K562 (cell line): ENCODE measurements around the gene DNAJB6. TPM values are rescaled to one million over a fixed set of nuclear protein-coding genes. Genes with fewer than 3 reads are reported as not detected.

Experiments used
- ADNP ChIP-seq: fragments of 200-800 bp; sonication (Bioruptor generic); IDR thresholded peaks from 2 replicates; pipeline ENCODE4 v1.6.1; 2016; ENCODE audit warnings: missing genetic modification characterization, missing compliant biosample characterization
- DACH1 ChIP-seq: fragments of 450-650 bp; IDR thresholded peaks from 2 replicates; pipeline ENCODE4 v1.6.1; 2018; ENCODE audit not compliant: partially characterized antibody
- GATAD2A ChIP-seq: fragments of 450-650 bp; IDR thresholded peaks from 2 replicates; pipeline ENCODE4 v1.6.1; 2017
- HMG20B ChIP-seq: fragments of 250-450 bp; sonication (Bioruptor Pico); IDR thresholded peaks from 2 replicates; pipeline ENCODE4 v1.5.0; 2021; ENCODE audit warnings: mild to moderate bottlenecking
- HNRNPUL1 ChIP-seq: fragments of 200-400 bp; formaldehyde crosslinking; IDR thresholded peaks from 2 replicates; pipeline ENCODE4 v1.6.1; 2017; ENCODE audit warnings: low read length
- KAT8 ChIP-seq: fragments of 450-650 bp; IDR thresholded peaks from 2 replicates; pipeline ENCODE4 v1.6.1; 2016; ENCODE audit warnings: low read depth, mild to moderate bottlenecking
- L3MBTL2 ChIP-seq: fragments of 450-650 bp; IDR thresholded peaks from 2 replicates; pipeline ENCODE4 v1.6.1; 2016; ENCODE audit warnings: mild to moderate bottlenecking, moderate library complexity
- NR2C2 ChIP-seq, 2 experiments: fragments of 200-800 bp in 1 of 2; sonication (Bioruptor generic) in 1 of 2; sonication (generic) in 1 of 2; formaldehyde crosslinking in 1 of 2; IDR thresholded peaks; 2 replicates each; pipeline versions ENCODE4 v1.6.1 to v1.8.0; 2016 to 2022; ENCODE audit warnings: mild to moderate bottlenecking in 1 of 2, missing compliant biosample characterization in 1 of 2, missing genetic modification characterization in 1 of 2, missing genetic modification reagents in 1 of 2
- POLR2H ChIP-seq: IDR thresholded peaks from 2 replicates; pipeline ENCODE4 v1.6.1; 2016; ENCODE audit warnings: missing genetic modification characterization, low read depth, mild to moderate bottlenecking, control low read depth, missing compliant biosample characterization, moderate library complexity
- PRMT5 ChIP-seq: sonication (generic); formaldehyde crosslinking; IDR thresholded peaks from 2 replicates; pipeline ENCODE4 v1.5.0; 2020; ENCODE audit warnings: missing genetic modification reagents
- RFX7 ChIP-seq: fragments of 250-450 bp; sonication (Bioruptor Pico); IDR thresholded peaks from 2 replicates; pipeline ENCODE4 v1.5.1; 2021; ENCODE audit warnings: mild to moderate bottlenecking
- TEAD1 ChIP-seq, 2 experiments: fragments of 450-650 bp in 1 of 2; sonication (generic) in 1 of 2; formaldehyde crosslinking; IDR thresholded peaks; 2 replicates each; pipeline versions ENCODE4 v1.4.0 to v1.8.0; 2020 to 2022; ENCODE audit warnings: mild to moderate bottlenecking in 2 of 2, missing genetic modification reagents in 1 of 2
- THRA ChIP-seq: fragments of 450-650 bp; IDR thresholded peaks from 2 replicates; pipeline ENCODE4 v1.6.1; 2017; ENCODE audit warnings: mild to moderate bottlenecking, moderate library complexity
- ZFP30 ChIP-seq: fragments of 250-450 bp; sonication (Bioruptor Pico); IDR thresholded peaks from 2 replicates; pipeline ENCODE4 v1.8.0; 2022; ENCODE audit warnings: moderate library complexity, mild to moderate bottlenecking, inconsistent platforms, borderline replicate concordance
- ZKSCAN8 ChIP-seq: fragments of 200-800 bp; sonication (Bioruptor generic); IDR thresholded peaks from 2 replicates; pipeline ENCODE4 v1.6.1; 2016; ENCODE audit warnings: missing genetic modification characterization, missing compliant biosample characterization
- ZNF121 ChIP-seq: sonication (generic); formaldehyde crosslinking; conservative IDR thresholded peaks from 2 replicates; pipeline ENCODE4 v1.8.0; 2022; ENCODE audit warnings: missing genetic modification reagents
- ZNF316 ChIP-seq: fragments of 450-650 bp; IDR thresholded peaks from 2 replicates; pipeline ENCODE4 v1.6.1; 2016
- ZNF384 ChIP-seq: IDR thresholded peaks from 2 replicates; pipeline ENCODE4 v1.6.1; 2012; ENCODE audit warnings: low read depth, low read length, improper control_type of control experiment
- polyA plus RNA-seq, 8 experiments: library from polyadenylated mRNA; depleted of rRNA in 4 of 8; stranded (reverse) in 5 of 8; unstranded in 3 of 8; fragments of >200 nt; fragmentation: Nextera tagmentation in 2 of 8; fragmentation: Illumina TruSeq in 1 of 8; extraction: Ambion mirVana in 2 of 8; extraction: Trizol in 1 of 8; gene quantifications; 2 replicates each; pipeline versions ENCODE4 v1.2.1 to v1.2.3, GENCODE V29; 2011 to 2014; ENCODE audit warnings: inconsistent platforms in 1 of 8, missing spikeins in 1 of 8
- total RNA-seq, 7 experiments: library from RNA; depleted of rRNA in 6 of 7; stranded (reverse); fragments of >200 nt in 6 of 7; fragmentation: Illumina TruSeq in 2 of 7; extraction: Trizol in 2 of 7; gene quantifications; 2 replicates each; pipeline versions ENCODE4 v1.2.1 to v1.2.3, GENCODE V29; 2011 to 2021; ENCODE audit warnings: low replicate concordance in 1 of 7
- TF ChIP-seq, protein P1 (sequence below): fragments of 450-650 bp; IDR thresholded peaks from 2 replicates; pipeline ENCODE4 v1.6.1; 2018; ENCODE audit warnings: mild to moderate bottlenecking, low read depth; ENCODE audit not compliant: partially characterized antibody
- TF ChIP-seq, protein P2 (sequence below): fragments of 450-650 bp; IDR thresholded peaks from 2 replicates; pipeline ENCODE4 v1.7.1; 2018; ENCODE audit warnings: mild to moderate bottlenecking, low read depth; ENCODE audit not compliant: partially characterized antibody

Gene DNAJB6
- total and polyA plus RNA-seq, 9 of the 15 experiments (the other 6 are each of a cell fraction or from before 2014, with no cell fraction given): 84.5 to 158 (median 135) TPM

- TF ChIP-seq, protein P1, sequence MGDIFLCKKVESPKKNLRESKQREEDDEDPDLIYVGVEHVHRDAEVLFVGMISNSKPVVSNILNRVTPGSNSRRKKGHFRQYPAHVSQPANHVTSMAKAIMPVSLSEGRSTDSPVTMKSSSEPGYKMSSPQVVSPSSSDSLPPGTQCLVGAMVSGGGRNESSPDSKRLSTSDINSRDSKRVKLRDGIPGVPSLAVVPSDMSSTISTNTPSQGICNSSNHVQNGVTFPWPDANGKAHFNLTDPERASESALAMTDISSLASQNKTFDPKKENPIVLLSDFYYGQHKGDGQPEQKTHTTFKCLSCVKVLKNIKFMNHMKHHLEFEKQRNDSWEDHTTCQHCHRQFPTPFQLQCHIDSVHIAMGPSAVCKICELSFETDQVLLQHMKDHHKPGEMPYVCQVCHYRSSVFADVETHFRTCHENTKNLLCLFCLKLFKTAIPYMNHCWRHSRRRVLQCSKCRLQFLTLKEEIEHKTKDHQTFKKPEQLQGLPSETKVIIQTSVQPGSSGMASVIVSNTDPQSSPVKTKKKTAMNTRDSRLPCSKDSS: no peak
- no peak for TF ChIP-seq HMG20B
- no peak for TF ChIP-seq NR2C2 (CRISPR knock-in tag; IDR thresholded peaks at IDR 0.05)
- 0 out of 2 replicates have a peak, but pooled peaks have one; percentile 25 for TF ChIP-seq NR2C2 (tag; IDR thresholded peaks at IDR 0.05)
- TF ChIP-seq ADNP (tag): peak; percentile 72; the same call in 1 of the 2 replicates
- no peak for TF ChIP-seq TEAD1 (CRISPR knock-in tag; IDR thresholded peaks at IDR 0.05)
- no peak for TF ChIP-seq RFX7
- no peak for TF ChIP-seq POLR2H (tag)
- no peak for TF ChIP-seq ZNF121
- TF ChIP-seq ZNF316: no peak
- no peak for TF ChIP-seq DACH1
- TF ChIP-seq, protein P2, sequence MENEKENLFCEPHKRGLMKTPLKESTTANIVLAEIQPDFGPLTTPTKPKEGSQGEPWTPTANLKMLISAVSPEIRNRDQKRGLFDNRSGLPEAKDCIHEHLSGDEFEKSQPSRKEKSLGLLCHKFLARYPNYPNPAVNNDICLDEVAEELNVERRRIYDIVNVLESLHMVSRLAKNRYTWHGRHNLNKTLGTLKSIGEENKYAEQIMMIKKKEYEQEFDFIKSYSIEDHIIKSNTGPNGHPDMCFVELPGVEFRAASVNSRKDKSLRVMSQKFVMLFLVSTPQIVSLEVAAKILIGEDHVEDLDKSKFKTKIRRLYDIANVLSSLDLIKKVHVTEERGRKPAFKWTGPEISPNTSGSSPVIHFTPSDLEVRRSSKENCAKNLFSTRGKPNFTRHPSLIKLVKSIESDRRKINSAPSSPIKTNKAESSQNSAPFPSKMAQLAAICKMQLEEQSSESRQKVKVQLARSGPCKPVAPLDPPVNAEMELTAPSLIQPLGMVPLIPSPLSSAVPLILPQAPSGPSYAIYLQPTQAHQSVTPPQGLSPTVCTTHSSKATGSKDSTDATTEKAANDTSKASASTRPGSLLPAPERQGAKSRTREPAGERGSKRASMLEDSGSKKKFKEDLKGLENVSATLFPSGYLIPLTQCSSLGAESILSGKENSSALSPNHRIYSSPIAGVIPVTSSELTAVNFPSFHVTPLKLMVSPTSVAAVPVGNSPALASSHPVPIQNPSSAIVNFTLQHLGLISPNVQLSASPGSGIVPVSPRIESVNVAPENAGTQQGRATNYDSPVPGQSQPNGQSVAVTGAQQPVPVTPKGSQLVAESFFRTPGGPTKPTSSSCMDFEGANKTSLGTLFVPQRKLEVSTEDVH: no peak
- no peak for TF ChIP-seq KAT8
- no peak for TF ChIP-seq HNRNPUL1
- TF ChIP-seq L3MBTL2: no peak
- peak; percentile 49; the same call in 1 of the 2 replicates for TF ChIP-seq ZNF384
- TF ChIP-seq PRMT5 (CRISPR knock-in tag): no peak
- no peak for TF ChIP-seq ZKSCAN8
- no peak for TF ChIP-seq ZFP30 (CRISPR knock-in tag)
- no peak for TF ChIP-seq THRA
- no peak for TF ChIP-seq GATAD2A
Observed at GRCh38 chr7:157339777-157340677, 3.2 kb downstream of the DNAJB6 start (continued).
